Smooth muscle cell (in vitro differentiated cells): ENCODE results near the gene ATG101. TPM values are rescaled to one million over a fixed set of nuclear protein-coding genes. Genes with fewer than 3 reads are reported as not detected.

Experiments used
- DNase-seq: peaks from one replicate; lab custom pipeline; 2025; ENCODE audit not compliant: unreplicated experiment; lab: John Stamatoyannopoulos, UW
- H2AFZ ChIP-seq: fragments of 200-600 bp; sonication (generic); 2 replicates; pipeline ENCODE4 v1.6.0; 2016; ENCODE audit warnings: antibody characterized with exemption, low read depth, mild to moderate bottlenecking
- H3F3A ChIP-seq: fragments of 200-600 bp; sonication (generic); 2 replicates; pipeline ENCODE4 v1.6.0; 2017; ENCODE audit warnings: antibody characterized with exemption, low read depth
- H3K27ac ChIP-seq: fragments of 200-600 bp; sonication (generic); 2 replicates; pipeline ENCODE4 v1.5.1; 2016; ENCODE audit warnings: low read depth, mild to moderate bottlenecking
- H3K27me3 ChIP-seq: fragments of 200-600 bp; sonication (generic); 2 replicates; pipeline ENCODE4 v1.6.1; 2016; ENCODE audit warnings: low read depth, mild to moderate bottlenecking
- H3K36me3 ChIP-seq: fragments of 200-600 bp; sonication (generic); 2 replicates; pipeline ENCODE4 v1.5.1; 2016; ENCODE audit warnings: low read depth
- H3K4me1 ChIP-seq: fragments of 200-600 bp; sonication (generic); 2 replicates; pipeline ENCODE4 v1.5.1; 2016; ENCODE audit warnings: low read depth
- H3K4me2 ChIP-seq: fragments of 200-600 bp; sonication (generic); 2 replicates; pipeline ENCODE4 v1.6.0; 2016; ENCODE audit warnings: mild to moderate bottlenecking
- H3K4me3 ChIP-seq: fragments of 200-600 bp; sonication (generic); 2 replicates; pipeline ENCODE4 v1.5.1; 2016; ENCODE audit warnings: mild to moderate bottlenecking
- H3K79me2 ChIP-seq: fragments of 200-600 bp; sonication (generic); 2 replicates; pipeline ENCODE4 v1.6.0; 2016; ENCODE audit warnings: low read depth, mild to moderate bottlenecking
- H3K9ac ChIP-seq: fragments of 200-600 bp; sonication (generic); 2 replicates; pipeline ENCODE4 v1.6.0; 2016; ENCODE audit warnings: low read depth
- H3K9me3 ChIP-seq: fragments of 200-600 bp; sonication (generic); replicated peaks from 2 replicates; pipeline ENCODE4 v1.5.1; 2016; ENCODE audit warnings: low read depth
- H4K20me1 ChIP-seq: fragments of 200-600 bp; sonication (generic); 2 replicates; pipeline ENCODE4 v1.6.0; 2016; ENCODE audit warnings: low read depth
- WGBS: methylation state at CpG from one replicate; pipeline ENCODE4 v1.1.7; 2016; ENCODE audit warnings: low lambda C conversion rate; 5-methylcytosine and 5-hydroxymethylcytosine counted together
- polyA plus RNA-seq: library from polyadenylated mRNA; unstranded; fragments of >200 nt; fragmentation: Nextera tagmentation; extraction: Ambion mirVana; gene quantifications from 2 replicates; pipeline ENCODE4 v1.2.1, GENCODE V29; 2016
- total RNA-seq: library from RNA; depleted of rRNA; stranded (reverse); fragments of >200 nt; gene quantifications from 2 replicates; pipeline ENCODE4 v1.2.3, GENCODE V29; 2014
- TF ChIP-seq, protein P1 (sequence below): fragments of 200-600 bp; sonication (generic); IDR thresholded peaks from 2 replicates; pipeline ENCODE4 v1.5.1; 2017; ENCODE audit warnings: borderline replicate concordance, mild to moderate bottlenecking, antibody characterized with exemption; ENCODE audit not compliant: insufficient read depth, poor library complexity, severe bottlenecking

ATG101 gene
- total and polyA plus RNA-seq, 2 experiments from 2014 or later = 73.4 to 114 TPM

DNA sequence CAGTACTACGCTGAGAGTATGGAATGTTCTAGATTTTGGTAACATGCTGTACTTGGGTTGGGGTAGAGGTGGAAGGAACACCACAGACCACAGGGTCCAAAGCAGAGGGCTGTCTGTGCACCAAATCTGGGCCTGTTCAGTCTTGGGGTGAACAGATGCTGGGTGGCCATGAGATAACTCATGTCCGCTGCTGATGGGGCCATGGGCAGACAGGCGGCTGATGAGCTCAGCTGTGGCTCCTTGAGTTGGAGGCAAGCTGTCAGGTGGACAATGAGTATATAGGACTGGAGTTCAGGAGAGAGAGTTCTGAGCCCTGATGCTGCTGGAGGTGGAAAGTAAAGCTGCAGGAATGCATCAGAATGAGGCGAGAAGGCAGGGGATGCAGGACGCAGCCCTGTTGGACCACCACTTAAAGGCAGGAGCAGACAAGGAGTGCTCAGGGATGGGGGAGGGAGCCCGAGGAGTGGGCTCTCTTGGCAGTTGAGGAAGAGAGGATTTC is 16.0 kb downstream of the ATG101 start:
- Histone ChIP-seq H3K27ac (no peak overlapping the region), H2AFZ (no peak overlapping the region), H3K36me3 (no peaks in the 10 kb centered on the region), H3K4me3 (no peak overlapping the region), H3K79me2 (no peaks in the 10 kb centered on the region), H3K9me3 (no peaks in the 10 kb centered on the region), H3F3A (no peaks in the 10 kb centered on the region), H4K20me1 (peaks cover 5% of the 10 kb centered on the region), H3K4me2 (no peak overlapping the region), H3K9ac (no peak overlapping the region), H3K4me1 (no peaks in the 10 kb centered on the region), H3K27me3 (peaks cover 8% of the 10 kb centered on the region)
- 88% methylated on average over 6 of the region's 6 CpGs for WGBS
- no peak for DNase-seq
- TF ChIP-seq, protein P1, sequence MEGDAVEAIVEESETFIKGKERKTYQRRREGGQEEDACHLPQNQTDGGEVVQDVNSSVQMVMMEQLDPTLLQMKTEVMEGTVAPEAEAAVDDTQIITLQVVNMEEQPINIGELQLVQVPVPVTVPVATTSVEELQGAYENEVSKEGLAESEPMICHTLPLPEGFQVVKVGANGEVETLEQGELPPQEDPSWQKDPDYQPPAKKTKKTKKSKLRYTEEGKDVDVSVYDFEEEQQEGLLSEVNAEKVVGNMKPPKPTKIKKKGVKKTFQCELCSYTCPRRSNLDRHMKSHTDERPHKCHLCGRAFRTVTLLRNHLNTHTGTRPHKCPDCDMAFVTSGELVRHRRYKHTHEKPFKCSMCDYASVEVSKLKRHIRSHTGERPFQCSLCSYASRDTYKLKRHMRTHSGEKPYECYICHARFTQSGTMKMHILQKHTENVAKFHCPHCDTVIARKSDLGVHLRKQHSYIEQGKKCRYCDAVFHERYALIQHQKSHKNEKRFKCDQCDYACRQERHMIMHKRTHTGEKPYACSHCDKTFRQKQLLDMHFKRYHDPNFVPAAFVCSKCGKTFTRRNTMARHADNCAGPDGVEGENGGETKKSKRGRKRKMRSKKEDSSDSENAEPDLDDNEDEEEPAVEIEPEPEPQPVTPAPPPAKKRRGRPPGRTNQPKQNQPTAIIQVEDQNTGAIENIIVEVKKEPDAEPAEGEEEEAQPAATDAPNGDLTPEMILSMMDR = no peak

DNA sequence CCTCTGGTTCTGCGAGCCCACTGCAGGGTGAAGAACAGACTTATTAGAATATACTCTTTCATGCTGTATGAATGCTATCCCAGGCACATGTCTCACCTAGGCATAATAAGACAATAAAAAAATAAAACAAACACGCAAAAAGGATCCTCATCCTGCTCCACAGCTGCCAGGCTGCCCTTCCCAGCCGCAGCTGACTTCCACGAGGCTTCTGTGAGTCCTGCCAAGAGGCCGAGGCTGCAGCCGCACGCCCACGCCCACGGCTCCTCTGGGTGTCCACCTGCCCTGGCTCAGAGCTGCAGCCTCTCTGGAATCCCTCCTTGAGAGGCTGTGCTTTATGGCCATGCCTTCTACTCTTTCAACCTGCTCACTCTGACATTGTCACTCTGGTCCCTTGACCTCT is 16.6 kb downstream of the ATG101 start:
- WGBS = 87% methylated on average over 9 of the region's 9 CpGs
- H3K9ac ChIP-seq = no peak overlapping the region
- H3K9me3 ChIP-seq = no peaks in the 10 kb centered on the region
- H3K27ac ChIP-seq = no peak overlapping the region
- peaks cover 14% of the 10 kb centered on the region for H3K27me3 ChIP-seq
- TF ChIP-seq, protein P1 = no peak
- DNase-seq = no peak
- H3K36me3 ChIP-seq = no peaks in the 10 kb centered on the region
- H4K20me1 ChIP-seq = no peaks in the 10 kb centered on the region
- no peak overlapping the region for H3K4me3 ChIP-seq
- H3K4me1 ChIP-seq = no peaks in the 10 kb centered on the region
- H3K4me2 ChIP-seq = no peak overlapping the region
- H2AFZ ChIP-seq = no peak overlapping the region
- H3F3A ChIP-seq = no peaks in the 10 kb centered on the region
- no peaks in the 10 kb centered on the region for H3K79me2 ChIP-seq

DNA sequence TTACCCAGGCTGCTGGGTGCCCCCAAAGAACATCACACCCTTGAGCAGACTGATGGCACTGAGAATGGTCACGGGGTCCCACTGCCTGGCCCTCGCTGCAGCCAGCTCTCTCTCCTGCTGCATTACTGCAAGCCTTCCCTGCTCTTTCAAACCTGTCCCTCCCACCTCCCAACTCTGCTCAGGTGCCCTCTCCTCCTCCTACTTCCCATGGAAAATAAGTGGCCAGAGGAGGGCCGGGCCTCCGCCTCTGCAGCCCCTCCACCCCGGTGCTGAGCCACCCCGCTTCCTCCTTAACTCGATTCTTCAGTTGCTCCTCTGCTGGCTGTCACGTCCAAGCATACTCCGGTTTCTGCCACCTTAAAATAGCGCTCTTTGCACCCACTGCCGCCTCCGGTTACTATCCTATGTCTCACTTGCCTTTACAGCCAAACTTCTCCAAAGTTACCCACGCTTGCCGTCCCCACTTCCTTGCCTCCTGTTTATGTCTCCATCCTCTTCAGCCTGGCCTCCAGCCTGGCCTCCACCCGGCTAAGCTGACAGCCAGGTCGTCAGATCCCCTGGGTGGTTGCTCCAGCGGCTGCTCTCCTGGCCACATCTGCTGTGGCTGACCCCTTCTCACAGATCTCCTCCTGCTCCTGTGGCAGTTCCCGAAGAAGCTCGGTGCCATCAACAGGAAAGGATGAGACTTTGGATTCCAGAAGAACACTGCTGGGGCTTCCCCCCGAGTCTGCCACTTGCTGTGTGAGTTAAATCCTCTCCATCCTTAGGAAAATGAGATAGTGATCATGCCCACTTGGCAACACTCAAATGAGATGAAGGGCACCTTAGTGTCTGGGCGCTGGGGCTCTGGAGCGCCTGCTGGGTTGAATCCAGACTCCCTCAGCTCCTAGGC is 17.4 kb downstream of the ATG101 start:
- Histone ChIP-seq H4K20me1 (no peaks in the 10 kb centered on the region), H3K4me3 (no peak overlapping the region), H3K27me3 (peaks cover 22% of the 10 kb centered on the region), H3K36me3 (no peaks in the 10 kb centered on the region), H3K79me2 (no peaks in the 10 kb centered on the region), H3K9ac (no peak overlapping the region), H3K4me1 (no peaks in the 10 kb centered on the region), H2AFZ (no peak overlapping the region), H3K9me3 (no peaks in the 10 kb centered on the region), H3F3A (no peaks in the 10 kb centered on the region), H3K4me2 (no peak overlapping the region), H3K27ac (no peak overlapping the region)
- TF ChIP-seq, protein P1 = no peak
- DNase-seq = no peak
- 88% methylated on average over 22 of the region's 22 CpGs for WGBS
